Fibroblast of lung (primary cell): ENCODE results near the gene POMT1.

Source experiments
- CTCF ChIP-seq, 2 donors: IDR thresholded peaks in 1 of 2; conservative IDR thresholded peaks in 1 of 2; 1 replicate in 1 of 2; 2 replicates in 1 of 2; pipeline ENCODE4 v1.5.1; 2011 to 2012; ENCODE audit warnings: low read length in 2 of 2, control low read depth in 1 of 2, inconsistent platforms in 1 of 2, low read depth in 1 of 2, mild to moderate bottlenecking in 1 of 2
- EZH2 ChIP-seq: IDR thresholded peaks from 2 replicates; pipeline ENCODE4 v1.5.1; 2012; ENCODE audit warnings: low read length, control low read depth, mild to moderate bottlenecking; ENCODE audit errors: missing control alignments

GRCh38 chr9:131505012-131505411 lies 2.3 kb downstream of the POMT1 start:
- TF ChIP-seq CTCF (conservative IDR thresholded peaks at IDR 0.05 in 1 of 2, IDR thresholded peaks at IDR 0.05 in 1 of 2; ENCODE audit: low read depth in 1 of 2, low read length in 2 of 2) (no peak), EZH2 (no peak)
